Lower lobe of right lung (tissue), 2 donors: ENCODE measurements around the gene GAS6. TPM values are rescaled to one million over a fixed set of nuclear protein-coding genes. Genes with fewer than 3 reads are reported as not detected.

Experiments
- ATAC-seq, 2 donors: fragments of 200-7000 bp; cut with Tn5 transposase; one replicate each; pipeline ENCODE4 v1.9.1; 2020 to 2022; ENCODE audit warnings: mild to moderate bottlenecking in 2 of 2, moderate library complexity in 2 of 2
- DNase-seq: peaks from one replicate; pipeline ENCODE4 v3.0.0-alpha.2; 2020
- H3K27ac ChIP-seq: fragments of 200-600 bp; one replicate; pipeline ENCODE4 v1.8.0; 2022
- H3K27me3 ChIP-seq: fragments of 200-600 bp; one replicate; pipeline ENCODE4 v1.8.0; 2022; ENCODE audit warnings: low read depth
- H3K36me3 ChIP-seq: fragments of 200-600 bp; one replicate; pipeline ENCODE4 v1.8.0; 2022; ENCODE audit warnings: mild to moderate bottlenecking
- H3K4me1 ChIP-seq: fragments of 200-600 bp; one replicate; pipeline ENCODE4 v1.8.0; 2022
- H3K4me3 ChIP-seq: fragments of 200-600 bp; one replicate; pipeline ENCODE4 v1.8.0; 2022; ENCODE audit warnings: mild to moderate bottlenecking
- H3K9me3 ChIP-seq: fragments of 200-600 bp; one replicate; pipeline ENCODE4 v1.8.0; 2022
- intact Hi-C: fragments of 100-400 bp; cut with DNase I; formaldehyde crosslinking; loops from one replicate; pipeline ENCODE4 v1.11.0; 2022
- total RNA-seq: library from RNA; stranded (reverse); fragmentation: NEBNext Ultra II Directional; extraction: Animal tissue kit (Norgen Biotek cat#: 25700); gene quantifications from one replicate; pipeline ENCODE4 v1.2.1, GENCODE V29; 2021
- TF ChIP-seq, protein P1 (sequence below): fragments of 200-600 bp; IDR thresholded peaks from one replicate; pipeline ENCODE4 v1.8.0; 2022; ENCODE audit warnings: antibody characterized with exemption, mild to moderate bottlenecking
- donor health status: DM: no; HTN: yes; CAD: no; lungs with severe emphysema.

GAS6 gene
- total RNA-seq, 1 donor from 2014 or later, result 111 TPM

- H3K4me3 ChIP-seq, result no peak overlapping the region
- H3K36me3 ChIP-seq, result no peaks in the 10 kb centered on the region
- intact Hi-C loops, result no loop called here
- TF ChIP-seq, protein P1, sequence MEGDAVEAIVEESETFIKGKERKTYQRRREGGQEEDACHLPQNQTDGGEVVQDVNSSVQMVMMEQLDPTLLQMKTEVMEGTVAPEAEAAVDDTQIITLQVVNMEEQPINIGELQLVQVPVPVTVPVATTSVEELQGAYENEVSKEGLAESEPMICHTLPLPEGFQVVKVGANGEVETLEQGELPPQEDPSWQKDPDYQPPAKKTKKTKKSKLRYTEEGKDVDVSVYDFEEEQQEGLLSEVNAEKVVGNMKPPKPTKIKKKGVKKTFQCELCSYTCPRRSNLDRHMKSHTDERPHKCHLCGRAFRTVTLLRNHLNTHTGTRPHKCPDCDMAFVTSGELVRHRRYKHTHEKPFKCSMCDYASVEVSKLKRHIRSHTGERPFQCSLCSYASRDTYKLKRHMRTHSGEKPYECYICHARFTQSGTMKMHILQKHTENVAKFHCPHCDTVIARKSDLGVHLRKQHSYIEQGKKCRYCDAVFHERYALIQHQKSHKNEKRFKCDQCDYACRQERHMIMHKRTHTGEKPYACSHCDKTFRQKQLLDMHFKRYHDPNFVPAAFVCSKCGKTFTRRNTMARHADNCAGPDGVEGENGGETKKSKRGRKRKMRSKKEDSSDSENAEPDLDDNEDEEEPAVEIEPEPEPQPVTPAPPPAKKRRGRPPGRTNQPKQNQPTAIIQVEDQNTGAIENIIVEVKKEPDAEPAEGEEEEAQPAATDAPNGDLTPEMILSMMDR, result no peak
- no peak for ATAC-seq
- DNase-seq, result no peak
- H3K27ac ChIP-seq, result no peak overlapping the region
- peaks cover 3% of the 10 kb centered on the region for H3K27me3 ChIP-seq
- peaks cover 10% of the 10 kb centered on the region for H3K4me1 ChIP-seq
- H3K9me3 ChIP-seq, result no peaks in the 10 kb centered on the region
These were observed 58.3 kb downstream of the GAS6 start for GRCh38 chr13:113805431-113806103.

- TF ChIP-seq, protein P1, result no peak
- H3K4me3 ChIP-seq, result no peak overlapping the region
- H3K27me3 ChIP-seq, result peaks cover 3% of the 10 kb centered on the region
- H3K36me3 ChIP-seq, result no peaks in the 10 kb centered on the region
- H3K4me1 ChIP-seq, result peaks cover 10% of the 10 kb centered on the region
- DNase-seq (no peak), ATAC-seq (no peak)
- no peak overlapping the region for H3K27ac ChIP-seq
- intact Hi-C loops, result no loop called here
- H3K9me3 ChIP-seq, result no peaks in the 10 kb centered on the region
These were observed 59.0 kb downstream of the GAS6 start for GRCh38 chr13:113804703-113805430.

DNA sequence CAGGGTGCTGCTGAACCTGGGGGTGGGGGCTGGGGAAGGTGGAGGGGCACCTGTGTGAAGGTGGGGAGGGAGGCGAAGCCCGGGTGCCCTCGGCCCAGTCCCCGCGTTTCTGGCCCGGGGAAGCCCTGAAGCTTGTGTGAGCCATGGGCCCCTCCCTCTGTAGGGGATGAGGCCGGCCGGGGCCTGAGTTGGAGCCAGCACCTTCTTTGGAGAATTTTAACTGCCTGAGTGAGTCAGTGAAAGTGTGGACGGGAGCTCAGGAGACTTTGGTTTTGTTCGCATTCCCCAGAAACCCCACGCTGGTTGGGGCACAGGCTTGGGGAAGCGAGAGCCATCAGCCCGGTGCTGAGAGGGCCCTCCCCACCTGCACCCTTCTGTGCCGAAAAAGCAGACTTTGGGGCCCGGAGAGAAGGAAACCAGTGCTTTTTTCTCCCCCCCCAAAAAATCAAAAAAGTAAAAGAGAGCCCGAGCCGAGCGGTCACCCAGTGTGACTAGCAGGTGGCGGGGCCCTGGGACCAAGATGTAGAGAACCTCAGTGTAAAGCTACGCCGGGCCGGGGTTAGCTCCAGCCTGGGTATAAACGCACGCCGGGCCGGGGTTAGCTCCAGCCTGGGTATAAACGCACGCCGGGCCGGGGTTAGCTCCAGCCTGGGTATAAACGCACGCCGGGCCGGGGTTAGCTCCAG is 59.7 kb downstream of the GAS6 start:
- ATAC-seq, result no peak
- Histone ChIP-seq H3K27ac (no peak overlapping the region), H3K27me3 (peaks cover 3% of the 10 kb centered on the region), H3K4me3 (no peak overlapping the region), H3K36me3 (no peaks in the 10 kb centered on the region), H3K9me3 (no peaks in the 10 kb centered on the region), H3K4me1 (peaks cover 10% of the 10 kb centered on the region)
- DNase-seq, result no peak
- TF ChIP-seq, protein P1, result no peak
- intact Hi-C loops, result no loop called here

DNA sequence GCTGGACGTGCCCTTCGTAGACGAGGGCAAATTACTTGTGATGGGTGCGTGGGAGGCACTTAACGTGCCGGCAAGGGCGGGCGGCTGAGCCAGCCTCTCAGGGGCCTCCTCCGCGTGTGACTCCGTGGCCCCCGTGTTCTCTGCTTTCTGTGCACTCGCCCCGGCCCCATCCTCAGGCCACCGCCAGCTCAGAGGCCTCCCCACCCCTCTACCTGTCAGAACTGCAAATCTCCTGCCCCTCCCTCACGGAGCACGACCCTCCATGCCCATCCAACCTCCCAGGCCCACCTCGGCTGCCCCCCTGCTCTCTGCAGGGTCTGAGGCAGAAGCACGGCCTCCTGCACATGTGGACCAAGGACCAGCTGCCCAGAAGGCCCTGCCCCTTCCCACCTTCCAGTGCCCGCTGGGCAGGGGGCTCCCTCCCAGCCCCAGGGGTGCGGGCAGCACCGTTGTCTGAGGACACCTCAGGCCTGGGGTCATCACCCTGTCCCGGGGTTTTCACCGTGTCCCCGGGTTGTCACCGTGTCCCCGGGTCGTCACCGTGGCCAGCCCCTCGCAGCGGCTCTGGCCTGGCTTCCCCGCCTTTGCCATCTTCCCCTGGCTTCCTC is 60.4 kb downstream of the GAS6 start:
- Histone ChIP-seq H3K9me3 (no peaks in the 10 kb centered on the region), H3K4me1 (peaks cover 10% of the 10 kb centered on the region), H3K36me3 (no peaks in the 10 kb centered on the region), H3K27me3 (peaks cover 3% of the 10 kb centered on the region), H3K27ac (no peak overlapping the region), H3K4me3 (no peak overlapping the region)
- TF ChIP-seq, protein P1, result no peak
- no peak for ATAC-seq
- DNase-seq, result no peak
- intact Hi-C loops, result no loop called here

GRCh38 chr13:113802761-113803160 is 61.1 kb downstream of the GAS6 start:
- intact Hi-C loops, result no loop called here
- DNase-seq (no peak), ATAC-seq (no peak)
- TF ChIP-seq, protein P1, result no peak
- no peak overlapping the region for H3K27ac ChIP-seq
- H3K4me3 ChIP-seq, result no peak overlapping the region
- peaks cover 10% of the 10 kb centered on the region for H3K4me1 ChIP-seq
- peaks cover 3% of the 10 kb centered on the region for H3K27me3 ChIP-seq
- no peaks in the 10 kb centered on the region for H3K36me3 ChIP-seq
- H3K9me3 ChIP-seq, result no peaks in the 10 kb centered on the region
